GM18526 (cell line): ENCODE results near the gene BHLHE40.
A peak's percentile ranks its signal among the peaks of the same experiment; 100 is the strongest.

ENCODE experiments used
- POLR2A ChIP-seq: IDR thresholded peaks from 3 replicates; pipeline ENCODE4 v1.6.1; 2011; ENCODE audit not compliant: insufficient read length; ENCODE audit errors: extremely low read depth

The BHLHE40 gene

DNA sequence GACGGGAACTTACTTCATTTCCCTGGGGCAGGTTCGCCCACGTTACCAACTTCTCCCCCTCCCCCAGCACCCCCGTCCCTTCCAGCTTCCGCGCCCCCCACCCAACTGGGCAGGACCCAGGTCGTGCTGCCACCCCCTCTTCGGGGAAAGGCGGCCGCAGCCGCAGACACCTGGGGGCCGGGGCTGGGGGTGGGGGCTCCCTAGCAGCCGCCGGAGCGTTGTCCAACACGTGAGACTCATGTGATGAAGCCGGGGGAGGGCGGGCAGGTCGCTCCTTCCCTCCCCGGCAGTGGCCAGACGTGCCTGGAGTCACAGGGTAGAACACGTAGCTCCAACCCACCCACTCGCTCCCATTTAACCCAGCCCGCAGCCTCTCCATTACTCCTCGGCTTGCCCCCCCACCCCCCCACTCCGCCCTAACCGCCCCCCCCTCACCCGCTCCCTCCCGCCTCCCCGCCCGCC, 240 bp upstream of the BHLHE40 start:
- peak; percentile 39 for TF ChIP-seq POLR2A

DNA sequence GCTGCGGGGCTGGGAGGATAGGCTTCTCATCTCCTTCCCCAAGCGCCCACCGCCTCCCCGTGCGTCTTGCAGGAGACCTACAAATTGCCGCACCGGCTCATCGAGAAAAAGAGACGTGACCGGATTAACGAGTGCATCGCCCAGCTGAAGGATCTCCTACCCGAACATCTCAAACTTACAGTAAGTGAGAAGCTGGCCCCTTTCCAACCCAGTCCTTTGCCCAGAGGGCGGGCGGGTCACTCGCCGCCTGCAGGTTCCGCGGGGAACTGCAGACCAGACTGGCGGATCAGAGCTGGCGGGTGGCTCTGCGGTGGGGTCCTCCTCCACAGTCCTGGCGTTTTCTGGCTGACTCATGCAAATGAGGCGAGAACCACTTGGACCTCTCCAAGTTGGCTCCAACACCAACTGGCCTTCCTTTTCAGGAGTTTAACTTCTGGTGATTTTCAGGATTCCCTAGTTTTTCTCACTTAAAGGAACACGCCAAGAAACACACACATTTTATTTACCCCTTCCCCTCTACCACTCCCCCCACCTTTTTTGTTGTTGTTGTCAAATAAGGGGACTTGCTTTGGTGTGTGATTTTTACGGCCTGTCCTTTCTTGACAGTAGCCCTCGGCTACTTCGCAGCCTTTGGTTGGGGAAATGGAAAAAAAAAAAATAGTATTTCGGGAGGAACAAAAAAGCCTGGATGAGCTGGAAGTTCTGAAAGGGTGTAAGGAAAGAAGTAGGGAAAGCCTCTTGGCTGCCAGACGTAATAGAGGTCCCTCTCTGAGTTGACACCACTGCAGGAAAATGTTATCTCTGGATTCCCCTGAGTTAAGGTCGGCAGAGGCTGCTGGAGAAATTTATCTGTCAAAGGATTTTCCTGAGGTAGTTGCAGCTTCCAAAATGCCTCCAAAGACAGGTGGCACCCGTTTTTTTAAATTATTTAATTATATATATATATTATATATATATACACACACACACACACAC, 1.3 kb downstream of the BHLHE40 start:
- TF ChIP-seq POLR2A = no peak

DNA sequence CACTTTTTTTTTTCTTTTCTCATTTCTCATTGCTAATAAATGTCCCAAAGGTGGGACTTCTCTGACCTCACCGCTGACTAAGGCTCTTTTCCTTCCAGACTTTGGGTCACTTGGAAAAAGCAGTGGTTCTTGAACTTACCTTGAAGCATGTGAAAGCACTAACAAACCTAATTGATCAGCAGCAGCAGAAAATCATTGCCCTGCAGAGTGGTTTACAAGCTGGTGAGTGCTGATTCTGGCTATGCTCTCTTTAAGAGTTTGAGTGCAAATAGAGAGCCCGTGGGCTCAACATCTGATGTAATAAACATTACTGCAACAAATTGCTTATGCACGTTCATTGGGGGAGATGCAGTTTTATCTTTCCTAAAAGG, 2.0 kb downstream of the BHLHE40 start:
- no peak for TF ChIP-seq POLR2A

DNA sequence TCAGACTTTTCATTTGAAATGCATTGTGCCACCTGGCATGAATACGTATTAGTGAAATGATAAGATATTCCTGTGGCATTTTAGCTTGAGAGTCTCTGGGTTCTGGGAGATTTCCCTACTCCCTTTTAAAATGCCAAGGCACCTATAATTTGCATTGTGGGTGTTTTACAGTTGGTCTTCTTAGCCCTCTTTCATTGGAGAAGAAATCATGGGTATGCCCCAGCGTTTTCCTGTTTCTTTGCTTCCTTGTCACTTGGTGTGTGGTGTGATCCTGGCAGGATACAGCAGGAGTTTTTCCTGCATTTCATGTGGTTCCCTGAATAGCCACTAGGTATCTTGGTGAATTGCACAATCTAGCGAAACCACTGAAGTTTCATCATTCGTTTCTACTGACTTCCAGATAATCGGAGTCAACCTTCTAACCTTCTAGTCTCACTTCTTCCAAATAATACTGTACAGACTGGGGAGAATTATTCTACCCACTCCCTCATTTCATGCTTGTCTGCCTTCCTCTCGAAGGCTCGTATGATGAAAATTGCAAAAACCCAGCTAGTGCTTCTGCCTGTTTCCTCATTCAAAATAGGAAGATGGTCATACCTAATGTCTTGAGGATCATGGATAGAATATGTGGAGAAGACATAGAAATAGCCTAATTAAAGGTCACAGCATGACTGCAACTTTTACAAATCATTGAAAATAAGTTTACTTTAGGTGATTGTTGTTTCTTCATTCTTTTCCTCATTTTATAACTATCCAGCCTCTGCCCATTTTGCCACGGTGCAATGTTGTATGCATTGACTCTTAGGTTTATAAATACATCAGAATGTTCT, 2.6 kb downstream of the BHLHE40 start:
- no peak for TF ChIP-seq POLR2A

DNA sequence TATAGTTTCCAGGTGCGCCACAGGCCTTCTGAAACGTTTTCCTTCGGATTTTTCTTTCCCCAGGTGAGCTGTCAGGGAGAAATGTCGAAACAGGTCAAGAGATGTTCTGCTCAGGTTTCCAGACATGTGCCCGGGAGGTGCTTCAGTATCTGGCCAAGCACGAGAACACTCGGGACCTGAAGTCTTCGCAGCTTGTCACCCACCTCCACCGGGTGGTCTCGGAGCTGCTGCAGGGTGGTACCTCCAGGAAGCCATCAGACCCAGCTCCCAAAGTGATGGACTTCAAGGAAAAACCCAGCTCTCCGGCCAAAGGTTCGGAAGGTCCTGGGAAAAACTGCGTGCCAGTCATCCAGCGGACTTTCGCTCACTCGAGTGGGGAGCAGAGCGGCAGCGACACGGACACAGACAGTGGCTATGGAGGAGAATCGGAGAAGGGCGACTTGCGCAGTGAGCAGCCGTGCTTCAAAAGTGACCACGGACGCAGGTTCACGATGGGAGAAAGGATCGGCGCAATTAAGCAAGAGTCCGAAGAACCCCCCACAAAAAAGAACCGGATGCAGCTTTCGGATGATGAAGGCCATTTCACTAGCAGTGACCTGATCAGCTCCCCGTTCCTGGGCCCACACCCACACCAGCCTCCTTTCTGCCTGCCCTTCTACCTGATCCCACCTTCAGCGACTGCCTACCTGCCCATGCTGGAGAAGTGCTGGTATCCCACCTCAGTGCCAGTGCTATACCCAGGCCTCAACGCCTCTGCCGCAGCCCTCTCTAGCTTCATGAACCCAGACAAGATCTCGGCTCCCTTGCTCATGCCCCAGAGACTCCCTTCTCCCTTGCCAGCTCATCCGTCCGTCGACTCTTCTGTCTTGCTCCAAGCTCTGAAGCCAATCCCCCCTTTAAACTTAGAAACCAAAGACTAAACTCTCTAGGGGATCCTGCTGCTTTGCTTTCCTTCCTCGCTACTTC, 3.8 kb downstream of the BHLHE40 start:
- TF ChIP-seq POLR2A = no peak

DNA sequence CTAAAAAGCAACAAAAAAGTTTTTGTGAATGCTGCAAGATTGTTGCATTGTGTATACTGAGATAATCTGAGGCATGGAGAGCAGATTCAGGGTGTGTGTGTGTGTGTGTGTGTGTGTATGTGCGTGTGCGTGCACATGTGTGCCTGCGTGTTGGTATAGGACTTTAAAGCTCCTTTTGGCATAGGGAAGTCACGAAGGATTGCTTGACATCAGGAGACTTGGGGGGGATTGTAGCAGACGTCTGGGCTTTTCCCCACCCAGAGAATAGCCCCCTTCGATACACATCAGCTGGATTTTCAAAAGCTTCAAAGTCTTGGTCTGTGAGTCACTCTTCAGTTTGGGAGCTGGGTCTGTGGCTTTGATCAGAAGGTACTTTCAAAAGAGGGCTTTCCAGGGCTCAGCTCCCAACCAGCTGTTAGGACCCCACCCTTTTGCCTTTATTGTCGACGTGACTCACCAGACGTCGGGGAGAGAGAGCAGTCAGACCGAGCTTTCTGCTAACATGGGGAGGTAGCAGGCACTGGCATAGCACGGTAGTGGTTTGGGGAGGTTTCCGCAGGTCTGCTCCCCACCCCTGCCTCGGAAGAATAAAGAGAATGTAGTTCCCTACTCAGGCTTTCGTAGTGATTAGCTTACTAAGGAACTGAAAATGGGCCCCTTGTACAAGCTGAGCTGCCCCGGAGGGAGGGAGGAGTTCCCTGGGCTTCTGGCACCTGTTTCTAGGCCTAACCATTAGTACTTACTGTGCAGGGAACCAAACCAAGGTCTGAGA, 4.7 kb downstream of the BHLHE40 start:
- TF ChIP-seq POLR2A = peak; percentile 50

DNA sequence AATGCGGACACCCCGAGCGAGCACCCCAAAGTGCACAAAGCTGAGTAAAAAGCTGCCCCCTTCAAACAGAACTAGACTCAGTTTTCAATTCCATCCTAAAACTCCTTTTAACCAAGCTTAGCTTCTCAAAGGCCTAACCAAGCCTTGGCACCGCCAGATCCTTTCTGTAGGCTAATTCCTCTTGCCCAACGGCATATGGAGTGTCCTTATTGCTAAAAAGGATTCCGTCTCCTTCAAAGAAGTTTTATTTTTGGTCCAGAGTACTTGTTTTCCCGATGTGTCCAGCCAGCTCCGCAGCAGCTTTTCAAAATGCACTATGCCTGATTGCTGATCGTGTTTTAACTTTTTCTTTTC, 5.3 kb downstream of the BHLHE40 start:
- TF ChIP-seq POLR2A = no peak

DNA sequence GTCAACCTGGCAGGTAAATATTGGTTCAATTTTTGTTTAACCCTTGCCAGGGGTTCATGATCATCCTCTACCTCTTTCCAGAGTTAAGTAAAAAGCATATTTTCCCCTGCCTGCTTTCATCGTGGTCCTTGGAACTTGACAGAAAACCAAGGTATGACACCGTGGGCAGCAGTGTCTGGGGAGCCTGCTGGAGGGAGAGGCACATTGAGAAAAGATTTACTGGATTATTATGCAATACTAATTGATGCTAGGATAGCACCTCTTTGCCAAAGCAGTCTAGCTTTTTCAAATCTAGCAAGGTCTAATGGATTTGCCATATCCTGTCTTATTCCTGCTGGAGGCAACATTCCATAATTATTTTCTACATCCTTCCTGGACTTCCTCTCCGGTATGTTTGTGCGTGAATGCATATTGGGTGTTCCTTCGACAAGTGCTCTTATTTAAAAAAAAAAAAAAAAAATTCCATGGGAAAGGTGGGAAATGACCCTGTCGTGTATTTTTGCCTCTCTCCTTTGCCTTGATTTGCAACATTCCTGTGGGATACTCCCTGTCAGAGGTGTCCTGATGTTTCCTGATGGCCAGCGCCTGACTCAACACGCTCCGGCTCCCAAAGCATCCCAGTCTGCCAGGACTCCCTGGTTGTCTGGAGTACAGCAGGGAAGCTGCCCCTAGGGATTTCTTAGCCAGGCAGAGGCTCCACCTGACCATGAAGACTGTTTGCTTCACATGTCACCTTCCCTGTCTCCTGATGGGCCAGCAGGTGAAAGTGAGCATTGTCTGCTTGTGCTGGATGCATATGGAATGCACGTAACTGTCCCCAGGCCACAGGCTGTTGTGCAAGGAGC, 6.3 kb downstream of the BHLHE40 start:
- TF ChIP-seq POLR2A = no peak

DNA sequence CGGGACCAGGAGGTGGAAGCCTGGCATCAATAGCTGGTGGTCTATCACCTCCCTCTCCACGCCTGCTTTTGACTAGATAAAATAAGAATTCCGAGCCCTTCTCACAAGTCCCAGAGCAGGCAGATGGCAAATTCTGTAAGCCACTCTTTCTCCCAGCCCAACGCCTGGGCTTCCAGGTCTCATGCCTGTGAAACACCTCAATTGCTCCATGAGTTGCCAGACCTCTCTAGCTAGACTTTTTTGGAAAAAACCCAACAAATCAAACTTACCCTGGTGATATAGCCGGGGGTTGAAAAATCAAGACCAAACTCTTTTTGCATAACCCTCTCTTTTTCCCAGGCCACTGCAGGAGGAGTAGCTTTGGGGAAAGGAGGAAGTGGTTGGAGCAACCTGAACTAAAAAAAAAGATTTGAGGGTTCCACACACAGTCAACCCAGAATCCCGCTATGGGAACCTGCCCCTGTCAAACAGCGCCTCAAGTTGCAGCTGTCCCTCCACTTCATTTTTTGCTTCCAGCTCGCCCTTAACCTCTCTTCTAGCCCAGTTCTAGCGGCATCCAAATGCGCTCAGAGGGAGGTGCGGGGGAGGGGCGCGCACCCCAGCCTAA, 7.0 kb downstream of the BHLHE40 start:
- TF ChIP-seq POLR2A = no peak

DNA sequence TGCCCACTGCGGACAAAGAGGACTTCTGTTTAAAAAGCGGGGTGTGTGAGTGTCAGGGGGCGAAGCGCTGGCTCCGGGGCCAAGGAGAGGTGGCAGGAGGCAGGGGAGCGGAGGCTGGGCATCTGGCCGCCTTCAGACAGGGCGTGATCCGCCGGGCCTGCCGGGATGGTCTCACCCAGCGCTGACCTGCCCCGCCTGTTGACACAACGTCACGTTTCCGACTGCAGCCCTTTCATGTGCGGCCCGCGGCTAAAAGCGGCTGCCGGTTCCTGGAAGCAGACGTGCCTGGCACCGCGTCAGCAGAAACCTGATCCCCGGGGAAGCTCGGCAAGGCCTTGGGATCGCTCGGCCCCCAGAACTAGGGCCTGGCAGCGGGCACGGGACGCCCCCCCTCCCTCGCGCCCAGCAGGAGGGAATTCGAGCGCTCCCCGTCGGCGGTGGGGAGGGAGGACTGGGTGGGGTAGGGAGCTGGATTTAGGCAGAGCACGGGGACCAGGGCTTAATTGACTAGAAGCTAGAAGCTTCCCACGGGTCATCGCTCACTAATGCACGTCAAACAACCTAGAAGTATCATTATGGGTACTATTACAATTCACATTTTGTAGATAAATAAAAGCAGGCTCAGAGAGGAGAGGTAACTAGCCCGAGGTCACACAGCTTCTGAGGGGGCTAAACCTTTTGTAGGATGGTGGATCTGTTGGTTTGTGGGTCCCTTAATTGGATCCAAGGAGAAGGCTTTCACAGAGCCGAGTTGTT, 7.7 kb downstream of the BHLHE40 start:
- TF ChIP-seq POLR2A = peak; percentile 50

DNA sequence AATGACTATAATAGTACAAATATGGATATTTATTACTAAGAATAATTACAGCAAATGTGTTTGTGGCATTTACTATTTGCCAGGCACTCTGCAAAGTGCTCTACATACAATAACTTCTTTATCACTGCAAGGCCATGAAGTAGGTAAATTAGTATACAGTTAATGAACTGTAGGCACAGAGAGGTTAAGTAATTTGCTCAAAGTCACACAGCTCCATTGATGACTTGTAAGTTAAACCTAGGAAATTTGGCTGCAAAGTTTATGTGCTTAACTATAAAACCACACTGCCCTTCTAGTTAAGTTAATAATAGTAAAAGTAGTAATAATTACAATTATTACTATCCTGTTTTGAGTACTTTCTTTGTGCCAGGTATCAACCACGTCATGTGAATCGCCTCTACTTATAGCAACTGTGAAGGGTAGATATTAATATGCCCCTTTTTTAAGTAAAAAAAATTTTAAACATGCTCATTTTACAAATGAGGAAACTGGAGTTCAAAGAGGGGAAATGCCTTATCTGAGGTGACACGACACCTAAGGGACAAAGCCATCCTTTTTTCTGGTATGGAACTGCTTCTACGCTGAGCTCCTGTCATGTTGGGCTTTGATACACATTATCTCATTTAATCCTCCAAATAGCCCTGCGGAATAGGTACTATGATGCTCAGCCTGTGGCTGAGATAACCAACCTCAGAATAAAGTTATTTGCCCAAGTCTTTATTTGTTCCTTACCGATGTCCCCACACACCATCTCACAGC, 8.5 kb downstream of the BHLHE40 start:
- TF ChIP-seq POLR2A = no peak
